ENCODE data around the gene CCDC138. TPM values are rescaled to one million over a fixed set of nuclear protein-coding genes. Genes with fewer than 3 reads are reported as not detected.

The CCDC138 gene
- total and polyA plus RNA-seq, 2 of the 13 experiments (the other 11 are each of a cell fraction or from before 2014, with no cell fraction given), result 5.6 to 32.5 TPM

- no peaks in the 10 kb centered on the region for H4K20me1 ChIP-seq (ENCODE audit: insufficient read depth, low read length)
- FAIRE-seq, result no peak
- no peak for ATAC-seq
- H3K79me2 ChIP-seq (ENCODE audit: insufficient read depth, low read length), result no peaks in the 10 kb centered on the region
- H3K9me3 ChIP-seq (ENCODE audit: low read length), result no peaks in the 10 kb centered on the region
- BruUV-seq (replicated peaks), result no TSS peak
- intact Hi-C loops (cut with micrococcal nuclease; ENCODE audit: unreplicated experiment), result no loop called here
- H3K4me2 ChIP-seq (ENCODE audit: low read depth, low read length), result no peak overlapping the region
- in situ Hi-C loops (cut with HindIII; ENCODE audit: extremely low pct_ligation_motif_present, low pct_unique_long_range_greater_than_20kb), result no loop called here
- H3K36me3 ChIP-seq (replicated peaks in 1 of 2; ENCODE audit: control insufficient read depth in 1 of 2, insufficient read depth in 2 of 2, low read length in 2 of 2), result no peaks in the 10 kb centered on the region
- POLR2A ChIA-PET, result no interaction called here
- no peak overlapping the region for H3K4me3 ChIP-seq (replicated peaks in 1 of 3; ENCODE audit: insufficient read depth in 1 of 3, low read depth in 2 of 3, low read length in 3 of 3)
- H3K9ac ChIP-seq (ENCODE audit: insufficient read depth, low read depth, low read length), result no peak overlapping the region
- TF ChIP-seq, protein P1, sequence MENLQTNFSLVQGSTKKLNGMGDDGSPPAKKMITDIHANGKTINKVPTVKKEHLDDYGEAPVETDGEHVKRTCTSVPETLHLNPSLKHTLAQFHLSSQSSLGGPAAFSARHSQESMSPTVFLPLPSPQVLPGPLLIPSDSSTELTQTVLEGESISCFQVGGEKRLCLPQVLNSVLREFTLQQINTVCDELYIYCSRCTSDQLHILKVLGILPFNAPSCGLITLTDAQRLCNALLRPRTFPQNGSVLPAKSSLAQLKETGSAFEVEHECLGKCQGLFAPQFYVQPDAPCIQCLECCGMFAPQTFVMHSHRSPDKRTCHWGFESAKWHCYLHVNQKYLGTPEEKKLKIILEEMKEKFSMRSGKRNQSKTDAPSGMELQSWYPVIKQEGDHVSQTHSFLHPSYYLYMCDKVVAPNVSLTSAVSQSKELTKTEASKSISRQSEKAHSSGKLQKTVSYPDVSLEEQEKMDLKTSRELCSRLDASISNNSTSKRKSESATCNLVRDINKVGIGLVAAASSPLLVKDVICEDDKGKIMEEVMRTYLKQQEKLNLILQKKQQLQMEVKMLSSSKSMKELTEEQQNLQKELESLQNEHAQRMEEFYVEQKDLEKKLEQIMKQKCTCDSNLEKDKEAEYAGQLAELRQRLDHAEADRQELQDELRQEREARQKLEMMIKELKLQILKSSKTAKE (CRISPR knock-in tag; IDR thresholded peaks at IDR 0.05; ENCODE audit: borderline replicate concordance), result no peak
- TF ChIP-seq XBP1 (CRISPR knock-in tag; IDR thresholded peaks at IDR 0.05), result no peak
- TF ChIP-seq KDM2A (CRISPR knock-in tag; IDR thresholded peaks at IDR 0.05; ENCODE audit: borderline replicate concordance, low read depth), result no peak
- no peak for TF ChIP-seq CEBPZ (IDR thresholded peaks at IDR 0.05; ENCODE audit: low read length)
- TF ChIP-seq KLF11 (CRISPR knock-in tag; IDR thresholded peaks at IDR 0.05), result no peak
- TF ChIP-seq, protein P2, sequence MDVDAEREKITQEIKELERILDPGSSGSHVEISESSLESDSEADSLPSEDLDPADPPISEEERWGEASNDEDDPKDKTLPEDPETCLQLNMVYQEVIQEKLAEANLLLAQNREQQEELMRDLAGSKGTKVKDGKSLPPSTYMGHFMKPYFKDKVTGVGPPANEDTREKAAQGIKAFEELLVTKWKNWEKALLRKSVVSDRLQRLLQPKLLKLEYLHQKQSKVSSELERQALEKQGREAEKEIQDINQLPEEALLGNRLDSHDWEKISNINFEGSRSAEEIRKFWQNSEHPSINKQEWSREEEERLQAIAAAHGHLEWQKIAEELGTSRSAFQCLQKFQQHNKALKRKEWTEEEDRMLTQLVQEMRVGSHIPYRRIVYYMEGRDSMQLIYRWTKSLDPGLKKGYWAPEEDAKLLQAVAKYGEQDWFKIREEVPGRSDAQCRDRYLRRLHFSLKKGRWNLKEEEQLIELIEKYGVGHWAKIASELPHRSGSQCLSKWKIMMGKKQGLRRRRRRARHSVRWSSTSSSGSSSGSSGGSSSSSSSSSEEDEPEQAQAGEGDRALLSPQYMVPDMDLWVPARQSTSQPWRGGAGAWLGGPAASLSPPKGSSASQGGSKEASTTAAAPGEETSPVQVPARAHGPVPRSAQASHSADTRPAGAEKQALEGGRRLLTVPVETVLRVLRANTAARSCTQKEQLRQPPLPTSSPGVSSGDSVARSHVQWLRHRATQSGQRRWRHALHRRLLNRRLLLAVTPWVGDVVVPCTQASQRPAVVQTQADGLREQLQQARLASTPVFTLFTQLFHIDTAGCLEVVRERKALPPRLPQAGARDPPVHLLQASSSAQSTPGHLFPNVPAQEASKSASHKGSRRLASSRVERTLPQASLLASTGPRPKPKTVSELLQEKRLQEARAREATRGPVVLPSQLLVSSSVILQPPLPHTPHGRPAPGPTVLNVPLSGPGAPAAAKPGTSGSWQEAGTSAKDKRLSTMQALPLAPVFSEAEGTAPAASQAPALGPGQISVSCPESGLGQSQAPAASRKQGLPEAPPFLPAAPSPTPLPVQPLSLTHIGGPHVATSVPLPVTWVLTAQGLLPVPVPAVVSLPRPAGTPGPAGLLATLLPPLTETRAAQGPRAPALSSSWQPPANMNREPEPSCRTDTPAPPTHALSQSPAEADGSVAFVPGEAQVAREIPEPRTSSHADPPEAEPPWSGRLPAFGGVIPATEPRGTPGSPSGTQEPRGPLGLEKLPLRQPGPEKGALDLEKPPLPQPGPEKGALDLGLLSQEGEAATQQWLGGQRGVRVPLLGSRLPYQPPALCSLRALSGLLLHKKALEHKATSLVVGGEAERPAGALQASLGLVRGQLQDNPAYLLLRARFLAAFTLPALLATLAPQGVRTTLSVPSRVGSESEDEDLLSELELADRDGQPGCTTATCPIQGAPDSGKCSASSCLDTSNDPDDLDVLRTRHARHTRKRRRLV (CRISPR knock-in tag; IDR thresholded peaks at IDR 0.05), result no peak
- peak; percentile 41; the same call in 1 of the 2 replicates for TF ChIP-seq ZNF629 (CRISPR knock-in tag; conservative IDR thresholded peaks at IDR 0.05)
- no peak overlapping the region for H3K27ac ChIP-seq (ENCODE audit: extremely low read length, insufficient read depth, low read length)
- DNase-seq (ENCODE audit: low spot score), result no peak
- WGBS (ENCODE audit: low lambda C conversion rate), result 36% methylated on average over 13 of the region's 16 CpGs
- CTCF ChIA-PET (ENCODE audit: low intra/inter-chr PET ratio, low total read pairs), result no interaction called here
- H3K4me1 ChIP-seq (ENCODE audit: insufficient read depth, low read length), result peaks cover 21% of the 10 kb centered on the region
- H3K27me3 ChIP-seq (ENCODE audit: control insufficient read depth in 1 of 2, insufficient read depth in 2 of 2, low read length in 2 of 2), result peaks cover 5 to 70% of the 10 kb centered on the region in 2 experiments; a peak in 4 of 5 replicates
- no peak overlapping the region for H2AFZ ChIP-seq (ENCODE audit: low read length)
These were observed 134.8 kb downstream of the CCDC138 start for GRCh38 chr2:108921096-108922030.

Measured in HepG2 (cell line).